ENCODE data around the gene BARHL1. TPM values are rescaled to one million over a fixed set of nuclear protein-coding genes. Genes with fewer than 3 reads are reported as not detected.

BARHL1 gene
- total RNA-seq, 1 experiment from 2014 or later, result not detected

DNA sequence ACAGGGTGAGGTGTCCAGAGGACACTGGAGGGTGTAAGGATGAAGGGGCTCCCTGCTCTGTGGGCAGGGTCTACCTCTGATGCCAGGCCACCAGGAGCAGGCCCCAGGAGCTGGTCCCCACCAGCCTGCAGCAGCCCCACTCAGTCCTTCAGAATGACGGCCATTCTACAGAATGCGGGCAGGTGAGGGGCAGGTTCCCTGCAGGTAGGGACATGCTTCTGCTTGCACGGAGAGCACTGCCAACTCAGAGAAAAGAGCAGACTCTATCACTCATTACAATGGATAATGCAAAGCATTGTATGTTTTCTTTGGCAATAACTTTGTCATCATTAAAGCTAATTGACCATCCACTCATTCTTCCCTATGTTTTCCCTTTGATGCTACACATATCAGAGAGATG lies 48.4 kb downstream of the BARHL1 start:
- Histone ChIP-seq H3K4me2 (ENCODE audit: low read depth, low read length, poor library complexity, severe bottlenecking) (no peak overlapping the region), H3K36me3 (ENCODE audit: insufficient read depth, low read length) (peaks cover 26% of the 10 kb centered on the region; the same call in 1 of the 2 replicates), H3K4me3 (ENCODE audit: low read length) (no peak overlapping the region), H3K9me2 (replicated peaks; ENCODE audit: insufficient read depth, low read length) (no peaks in the 10 kb centered on the region), H3K9me3 (ENCODE audit: low read length) (no peaks in the 10 kb centered on the region), H3K79me2 (ENCODE audit: low read length) (no peaks in the 10 kb centered on the region), H4K20me1 (ENCODE audit: insufficient read depth, low read depth, low read length) (no peaks in the 10 kb centered on the region), H3K27ac (ENCODE audit: low read length) (no peak overlapping the region), H2AFZ (ENCODE audit: low read length) (no peak overlapping the region), H3K27me3 (ENCODE audit: low read length) (no peaks in the 10 kb centered on the region), H3K9ac (ENCODE audit: low read length) (no peak overlapping the region), H3K4me1 (ENCODE audit: low read length) (no peaks in the 10 kb centered on the region)
- DNase-seq, result no peak

DNA sequence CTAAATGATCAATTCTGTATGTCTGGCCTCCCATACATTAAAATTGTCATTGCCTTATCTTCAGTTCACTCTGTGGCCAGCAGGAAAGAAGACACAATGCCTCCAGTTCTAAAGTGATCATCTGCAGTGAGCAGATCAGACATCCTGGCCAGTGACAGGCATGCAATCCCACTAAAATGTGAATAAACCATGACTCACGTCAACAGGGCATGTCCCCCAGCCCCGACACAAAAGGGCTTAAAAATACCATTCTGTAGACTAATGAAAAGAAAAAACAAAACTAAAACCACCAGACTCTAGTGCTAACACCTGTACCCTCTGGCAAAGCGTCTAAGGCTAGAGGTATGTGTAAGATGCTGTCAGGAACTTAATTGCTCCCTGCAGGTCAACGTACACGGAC lies 48.9 kb downstream of the BARHL1 start:
- no peaks in the 10 kb centered on the region for H3K4me1 ChIP-seq (ENCODE audit: low read length)
- H3K79me2 ChIP-seq (ENCODE audit: low read length), result no peaks in the 10 kb centered on the region
- no peak for DNase-seq
- H3K4me3 ChIP-seq (ENCODE audit: low read length), result no peak overlapping the region
- H3K9me2 ChIP-seq (replicated peaks; ENCODE audit: insufficient read depth, low read length), result no peaks in the 10 kb centered on the region
- H3K36me3 ChIP-seq (ENCODE audit: insufficient read depth, low read length), result peaks cover 26% of the 10 kb centered on the region; the same call in 1 of the 2 replicates
- H3K27me3 ChIP-seq (ENCODE audit: low read length), result no peaks in the 10 kb centered on the region
- no peak overlapping the region for H3K27ac ChIP-seq (ENCODE audit: low read length)
- H2AFZ ChIP-seq (ENCODE audit: low read length), result no peak overlapping the region
- no peak overlapping the region for H3K4me2 ChIP-seq (ENCODE audit: low read depth, low read length, poor library complexity, severe bottlenecking)
- H3K9ac ChIP-seq (ENCODE audit: low read length), result no peak overlapping the region
- no peaks in the 10 kb centered on the region for H3K9me3 ChIP-seq (ENCODE audit: low read length)
- H4K20me1 ChIP-seq (ENCODE audit: insufficient read depth, low read depth, low read length), result no peaks in the 10 kb centered on the region

DNA sequence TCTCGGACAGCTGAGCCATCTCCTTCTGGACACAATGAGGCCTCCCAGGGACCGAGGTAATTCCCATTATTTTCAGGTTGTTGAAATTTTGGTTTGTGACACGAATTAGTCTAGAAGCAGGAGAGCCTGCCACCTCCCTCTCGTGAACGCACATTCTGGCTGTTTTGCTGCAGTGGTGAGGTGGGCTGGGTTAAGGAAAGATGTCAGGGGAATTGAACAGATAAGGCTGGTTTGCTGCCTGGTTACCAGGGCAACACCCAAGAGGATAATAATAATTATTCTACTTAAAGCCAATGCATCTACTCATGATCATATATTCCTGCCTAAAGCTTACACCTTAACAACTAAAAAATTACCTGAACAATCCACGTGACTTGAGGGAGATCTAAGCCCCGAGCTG lies 49.3 kb downstream of the BARHL1 start:
- Histone ChIP-seq H3K79me2 (ENCODE audit: low read length) (no peaks in the 10 kb centered on the region), H3K4me3 (ENCODE audit: low read length) (no peak overlapping the region), H3K9me2 (replicated peaks; ENCODE audit: insufficient read depth, low read length) (no peaks in the 10 kb centered on the region), H3K36me3 (ENCODE audit: insufficient read depth, low read length) (peaks cover 26% of the 10 kb centered on the region; the same call in 1 of the 2 replicates), H3K9ac (ENCODE audit: low read length) (no peak overlapping the region), H3K27ac (ENCODE audit: low read length) (no peak overlapping the region), H3K4me2 (ENCODE audit: low read depth, low read length, poor library complexity, severe bottlenecking) (no peak overlapping the region), H4K20me1 (ENCODE audit: insufficient read depth, low read depth, low read length) (no peaks in the 10 kb centered on the region), H3K4me1 (ENCODE audit: low read length) (no peaks in the 10 kb centered on the region), H3K27me3 (ENCODE audit: low read length) (no peaks in the 10 kb centered on the region), H2AFZ (ENCODE audit: low read length) (no peak overlapping the region), H3K9me3 (ENCODE audit: low read length) (no peaks in the 10 kb centered on the region)
- no peak for DNase-seq

DNA sequence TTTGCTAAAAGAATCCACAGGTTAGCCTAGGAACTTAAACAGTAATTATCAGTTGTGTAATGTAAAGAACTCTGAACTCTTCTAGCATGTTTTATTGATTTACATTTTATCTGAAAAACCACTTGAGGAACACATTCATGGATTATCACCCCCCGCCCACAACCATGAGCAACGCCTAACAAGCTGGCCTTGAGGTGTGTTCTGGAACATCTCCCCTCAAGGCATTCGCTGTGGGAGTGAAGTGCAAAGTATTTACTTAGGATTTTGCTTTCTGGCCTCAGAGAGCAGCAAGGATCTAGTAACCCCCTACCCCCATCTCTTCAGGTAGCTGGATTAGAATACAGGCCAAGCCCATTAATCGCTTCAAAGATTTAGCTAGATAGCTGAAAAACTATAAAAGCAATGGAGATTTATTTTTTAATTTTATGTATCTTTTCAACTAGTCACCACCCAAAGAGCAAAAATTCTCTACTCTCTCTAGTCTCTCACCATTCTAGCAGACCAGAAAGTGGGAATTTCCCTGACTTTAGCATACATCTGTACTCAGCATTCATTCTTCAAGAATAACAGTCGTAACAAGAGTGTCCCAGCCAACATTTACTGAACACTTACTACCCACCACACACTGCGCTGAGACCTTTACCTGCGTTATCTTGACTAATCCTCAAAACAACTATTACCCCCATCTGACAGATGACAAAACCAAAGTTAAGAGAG lies 50.2 kb downstream of the BARHL1 start:
- no peaks in the 10 kb centered on the region for H3K27me3 ChIP-seq (ENCODE audit: low read length)
- H3K4me2 ChIP-seq (ENCODE audit: low read depth, low read length, poor library complexity, severe bottlenecking), result no peak overlapping the region
- H3K36me3 ChIP-seq (ENCODE audit: insufficient read depth, low read length), result peaks cover 19% of the 10 kb centered on the region; the same call in 1 of the 2 replicates
- H3K9me2 ChIP-seq (replicated peaks; ENCODE audit: insufficient read depth, low read length), result no peaks in the 10 kb centered on the region
- no peak overlapping the region for H3K9ac ChIP-seq (ENCODE audit: low read length)
- H3K4me3 ChIP-seq (ENCODE audit: low read length), result no peak overlapping the region
- no peak overlapping the region for H3K27ac ChIP-seq (ENCODE audit: low read length)
- no peaks in the 10 kb centered on the region for H3K79me2 ChIP-seq (ENCODE audit: low read length)
- no peak overlapping the region for H2AFZ ChIP-seq (ENCODE audit: low read length)
- no peaks in the 10 kb centered on the region for H3K9me3 ChIP-seq (ENCODE audit: low read length)
- no peaks in the 10 kb centered on the region for H4K20me1 ChIP-seq (ENCODE audit: insufficient read depth, low read depth, low read length)
- DNase-seq, result no peak
- no peaks in the 10 kb centered on the region for H3K4me1 ChIP-seq (ENCODE audit: low read length)

GRCh38 chr9:132634327-132634726 lies 51.9 kb downstream of the BARHL1 start:
- no peak overlapping the region for H3K27ac ChIP-seq (ENCODE audit: low read length)
- no peak overlapping the region for H3K4me3 ChIP-seq (ENCODE audit: low read length)
- no peaks in the 10 kb centered on the region for H3K27me3 ChIP-seq (ENCODE audit: low read length)
- H3K4me2 ChIP-seq (ENCODE audit: low read depth, low read length, poor library complexity, severe bottlenecking), result no peak overlapping the region
- no peaks in the 10 kb centered on the region for H4K20me1 ChIP-seq (ENCODE audit: insufficient read depth, low read depth, low read length)
- DNase-seq, result no peak
- no peaks in the 10 kb centered on the region for H3K4me1 ChIP-seq (ENCODE audit: low read length)
- H3K9me3 ChIP-seq (ENCODE audit: low read length), result no peaks in the 10 kb centered on the region
- no peak overlapping the region for H2AFZ ChIP-seq (ENCODE audit: low read length)
- no peaks in the 10 kb centered on the region for H3K9me2 ChIP-seq (replicated peaks; ENCODE audit: insufficient read depth, low read length)
- H3K36me3 ChIP-seq (ENCODE audit: insufficient read depth, low read length), result peaks cover 19% of the 10 kb centered on the region; the same call in 1 of the 2 replicates
- H3K9ac ChIP-seq (ENCODE audit: low read length), result no peak overlapping the region
- no peaks in the 10 kb centered on the region for H3K79me2 ChIP-seq (ENCODE audit: low read length)

- Histone ChIP-seq H3K27ac (ENCODE audit: low read length) (no peak overlapping the region), H3K36me3 (ENCODE audit: insufficient read depth, low read length) (peaks cover 23% of the 10 kb centered on the region; the same call in 1 of the 2 replicates)
Measured at GRCh38 chr9:132637351-132637750, 54.9 kb downstream of the BARHL1 start.

GRCh38 chr9:132637801-132638200 lies 55.4 kb downstream of the BARHL1 start:
- Histone ChIP-seq H3K9me3 (ENCODE audit: low read length) (no peaks in the 10 kb centered on the region), H2AFZ (ENCODE audit: low read length) (no peak overlapping the region), H3K36me3 (ENCODE audit: insufficient read depth, low read length) (peaks cover 23% of the 10 kb centered on the region; the same call in 1 of the 2 replicates), H3K9me2 (replicated peaks; ENCODE audit: insufficient read depth, low read length) (no peaks in the 10 kb centered on the region), H3K4me1 (ENCODE audit: low read length) (no peaks in the 10 kb centered on the region), H3K27me3 (ENCODE audit: low read length) (no peaks in the 10 kb centered on the region), H3K27ac (ENCODE audit: low read length) (no peak overlapping the region), H4K20me1 (ENCODE audit: insufficient read depth, low read depth, low read length) (no peaks in the 10 kb centered on the region), H3K9ac (ENCODE audit: low read length) (no peak overlapping the region), H3K4me2 (ENCODE audit: low read depth, low read length, poor library complexity, severe bottlenecking) (no peak overlapping the region), H3K4me3 (ENCODE audit: low read length) (no peak overlapping the region), H3K79me2 (ENCODE audit: low read length) (no peaks in the 10 kb centered on the region)
- DNase-seq, result no peak

More at GRCh38 chr9:132637351-132637750, 54.9 kb downstream of the BARHL1 start:
- DNase-seq, result no peak
- H3K9me2 ChIP-seq (replicated peaks; ENCODE audit: insufficient read depth, low read length), result no peaks in the 10 kb centered on the region
- H3K4me1 ChIP-seq (ENCODE audit: low read length), result no peaks in the 10 kb centered on the region
- H3K9ac ChIP-seq (ENCODE audit: low read length), result no peak overlapping the region
- H3K27me3 ChIP-seq (ENCODE audit: low read length), result no peaks in the 10 kb centered on the region
- H3K4me2 ChIP-seq (ENCODE audit: low read depth, low read length, poor library complexity, severe bottlenecking), result no peak overlapping the region
- H3K4me3 ChIP-seq (ENCODE audit: low read length), result no peak overlapping the region
- H4K20me1 ChIP-seq (ENCODE audit: insufficient read depth, low read depth, low read length), result no peaks in the 10 kb centered on the region
- H3K79me2 ChIP-seq (ENCODE audit: low read length), result no peaks in the 10 kb centered on the region
- H3K9me3 ChIP-seq (ENCODE audit: low read length), result no peaks in the 10 kb centered on the region
- H2AFZ ChIP-seq (ENCODE audit: low read length), result no peak overlapping the region

DNA sequence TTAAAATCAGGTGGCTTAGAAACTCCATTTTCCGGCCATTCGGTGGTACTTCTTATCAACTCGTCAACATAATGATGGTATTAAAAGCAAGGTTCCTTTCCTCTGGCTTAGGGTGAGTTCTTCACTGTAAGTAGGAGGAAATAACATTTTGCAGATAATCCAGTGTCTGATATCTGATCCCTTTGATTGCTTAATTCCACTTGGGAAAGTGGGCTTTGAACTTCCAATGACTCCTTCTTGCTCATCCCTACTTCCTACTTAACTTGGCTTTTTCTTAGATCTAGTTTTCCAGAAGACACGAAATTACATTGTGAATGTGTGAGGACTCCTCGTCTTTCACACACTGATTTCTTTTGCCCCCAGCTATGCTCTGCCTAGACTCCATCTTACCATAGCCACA lies 55.8 kb downstream of the BARHL1 start:
- no peaks in the 10 kb centered on the region for H4K20me1 ChIP-seq (ENCODE audit: insufficient read depth, low read depth, low read length)
- H3K27me3 ChIP-seq (ENCODE audit: low read length), result no peaks in the 10 kb centered on the region
- peaks cover under 1% of the 10 kb centered on the region; the same call in 1 of the 2 replicates for H3K79me2 ChIP-seq (ENCODE audit: low read length)
- DNase-seq, result no peak
- no peaks in the 10 kb centered on the region for H3K9me2 ChIP-seq (replicated peaks; ENCODE audit: insufficient read depth, low read length)
- H3K27ac ChIP-seq (ENCODE audit: low read length), result no peak overlapping the region
- no peak overlapping the region for H2AFZ ChIP-seq (ENCODE audit: low read length)
- no peak overlapping the region for H3K9ac ChIP-seq (ENCODE audit: low read length)
- no peaks in the 10 kb centered on the region for H3K4me1 ChIP-seq (ENCODE audit: low read length)
- peaks cover 28% of the 10 kb centered on the region; the same call in 1 of the 2 replicates for H3K36me3 ChIP-seq (ENCODE audit: insufficient read depth, low read length)
- no peak overlapping the region for H3K4me2 ChIP-seq (ENCODE audit: low read depth, low read length, poor library complexity, severe bottlenecking)
- no peaks in the 10 kb centered on the region for H3K9me3 ChIP-seq (ENCODE audit: low read length)
- H3K4me3 ChIP-seq (ENCODE audit: low read length), result no peak overlapping the region
